Loucy (cell line): Measurements from ENCODE around the gene MAML3.

ENCODE experiments used
- CTCF ChIP-seq: fragments of 200-600 bp; sonication (generic); conservative IDR thresholded peaks from 2 replicates; pipeline ENCODE4 v1.5.1; 2014; ENCODE audit warnings: mild to moderate bottlenecking, antibody characterized with exemption, low read length
- EZH2phosphoT487 ChIP-seq: fragments of 200-600 bp; IDR thresholded peaks from 2 replicates; pipeline ENCODE4 v1.6.1; 2018; ENCODE audit warnings: antibody characterized with exemption, mild to moderate bottlenecking, moderate library complexity, borderline replicate concordance

DNA sequence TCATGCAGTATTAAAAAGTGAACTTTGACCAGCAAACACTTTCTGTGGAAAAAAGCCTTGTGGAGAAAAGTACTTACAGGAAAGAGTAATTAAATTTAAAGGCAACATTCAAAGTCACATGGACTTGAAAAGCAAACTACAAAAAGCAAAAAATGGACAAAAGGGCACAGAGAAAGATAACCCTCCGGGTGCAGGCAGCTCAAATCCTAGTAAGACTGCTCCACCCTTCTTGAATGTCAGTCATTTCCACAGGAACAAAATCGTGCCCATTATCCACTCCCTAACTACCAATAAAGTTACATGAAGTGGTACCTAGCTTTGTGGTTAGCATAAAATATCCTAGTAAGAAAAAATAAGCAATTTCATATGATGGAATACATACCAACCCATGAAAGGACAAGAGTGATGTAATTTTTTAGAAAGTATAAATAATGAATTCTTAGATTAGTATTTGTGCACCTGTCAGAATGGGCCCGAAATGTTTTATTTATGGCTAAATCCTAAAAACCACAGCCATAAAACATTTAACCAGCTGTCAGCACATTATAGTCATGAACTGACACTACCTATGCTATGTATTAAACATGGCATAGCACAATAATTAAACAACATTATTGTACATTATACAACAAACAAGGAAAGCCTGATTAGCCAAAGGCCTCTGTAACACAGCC, 43.3 kb downstream of the MAML3 start:
- TF ChIP-seq CTCF (no peak), EZH2phosphoT487 (no peak)
